Measurements from ENCODE around the gene LY6G5C. TPM values are rescaled to one million over a fixed set of nuclear protein-coding genes. Genes with fewer than 3 reads are reported as not detected.

LY6G5C gene
- total RNA-seq, 4 donors from 2014 or later = 0.54 to 7.9 (median 0.83) TPM; not detected in 1

GRCh38 chr6:31727717-31728671 lies 47.1 kb upstream of the LY6G5C start:
- H3K27ac ChIP-seq = peak overlapping the region; percentile 82 to 98 (median 93)
- H3K4me3 ChIP-seq (replicated peaks in 1 of 3) = peak overlapping the region; percentile 55 to 84 (median 62)
- 68 to 72% methylated on average over 41 of the region's 41 CpGs for WGBS, 2 donors
- no peaks in the 10 kb centered on the region for H3K9me3 ChIP-seq
- peak; percentile 38 to 39 for DNase-seq
- no peaks in the 10 kb centered on the region for H3K27me3 ChIP-seq
- intact Hi-C loops (cut with DNase I) = loop anchor here (10.0 kb wide), 1 partner anchor 107 kb away; no protein-coding TSS in a partner anchor
- TF ChIP-seq POLR2A (IDR thresholded peaks at IDR 0.05) = no peak
- no peak for TF ChIP-seq CTCF (IDR thresholded peaks at IDR 0.05)
- peaks cover 24 to 40% of the 10 kb centered on the region in 2 donors for H3K4me1 ChIP-seq
- peaks cover 23 to 28% of the 10 kb centered on the region in 2 donors for H3K36me3 ChIP-seq

GRCh38 chr6:31727034-31727716 lies 46.3 kb upstream of the LY6G5C start:
- intact Hi-C loops (cut with DNase I) = loop anchor here (10.0 kb wide), 1 partner anchor 108 kb away; no protein-coding TSS in a partner anchor
- peak overlapping the region in 2 of 3 donors; percentile 93 to 98 for H3K27ac ChIP-seq
- no peaks in the 10 kb centered on the region for H3K27me3 ChIP-seq
- 77% methylated on average over 7 of the region's 7 CpGs for WGBS, 2 donors
- TF ChIP-seq CTCF (IDR thresholded peaks at IDR 0.05) (no peak), POLR2A (IDR thresholded peaks at IDR 0.05) (no peak)
- no peak for DNase-seq
- no peak overlapping the region for H3K4me3 ChIP-seq (replicated peaks in 1 of 3)
- H3K36me3 ChIP-seq = peaks cover 15 to 20% of the 10 kb centered on the region in 2 donors
- peaks cover 24 to 40% of the 10 kb centered on the region in 2 donors for H3K4me1 ChIP-seq
- no peaks in the 10 kb centered on the region for H3K9me3 ChIP-seq

GRCh38 chr6:31725502-31726350 lies 44.9 kb upstream of the LY6G5C start:
- Histone ChIP-seq H3K4me1 (peaks cover 24 to 38% of the 10 kb centered on the region in 2 donors), H3K9me3 (no peaks in the 10 kb centered on the region), H3K36me3 (peaks cover 4 to 5% of the 10 kb centered on the region in 2 donors), H3K27ac (peak overlapping the region in 2 of 3 donors; percentile 93 to 98), H3K27me3 (no peaks in the 10 kb centered on the region), H3K4me3 (replicated peaks in 1 of 3) (no peak overlapping the region)
- 90% methylated on average over 12 of the region's 12 CpGs for WGBS, 2 donors
- no peak for DNase-seq
- TF ChIP-seq CTCF (IDR thresholded peaks at IDR 0.05) = no peak
- TF ChIP-seq POLR2A (IDR thresholded peaks at IDR 0.05) = no peak
- intact Hi-C loops (cut with DNase I) = loop anchor here (10.0 kb wide), 1 partner anchor 109 kb away; no protein-coding TSS in a partner anchor

- peaks cover 22 to 36% of the 10 kb centered on the region in 2 donors for H3K4me1 ChIP-seq
- no peaks in the 10 kb centered on the region for H3K27me3 ChIP-seq
- intact Hi-C loops (cut with DNase I) = loop anchor here (10.0 kb wide), 1 partner anchor 111 kb away; no protein-coding TSS in a partner anchor
- peaks cover 0 to 4% of the 10 kb centered on the region in 2 donors for H3K36me3 ChIP-seq
- H3K4me3 ChIP-seq (replicated peaks in 1 of 3) = no peak overlapping the region
- DNase-seq = no peak
- WGBS, 2 donors = 89 to 90% methylated on average over 23 to 25 of the region's 25 CpGs
- TF ChIP-seq CTCF (IDR thresholded peaks at IDR 0.05) (no peak), POLR2A (IDR thresholded peaks at IDR 0.05) (no peak)
- no peaks in the 10 kb centered on the region for H3K9me3 ChIP-seq
- no peak overlapping the region for H3K27ac ChIP-seq
These were observed 43.3 kb upstream of the LY6G5C start for GRCh38 chr6:31723980-31724691.

Data from thyroid gland (tissue), 4 donors.